OCI-LY1 (cell line): ENCODE data around the gene SHROOM1.

ENCODE experiments used
- H2AFZ ChIP-seq: fragments of 200-600 bp; sonication (generic), shearing (Covaris generic); 2 replicates; pipeline ENCODE4 v1.6.0; 2014; ENCODE audit warnings: antibody characterized with exemption, mild to moderate bottlenecking, low read length
- H3F3A ChIP-seq: fragments of 200-600 bp; sonication (generic), shearing (Covaris generic); 2 replicates; pipeline ENCODE4 v1.6.0; 2014; ENCODE audit warnings: mild to moderate bottlenecking, antibody characterized with exemption, low read length, moderate library complexity; ENCODE audit not compliant: insufficient read depth
- H3K27ac ChIP-seq: fragments of 200-600 bp; sonication (generic); 2 replicates; pipeline ENCODE4 v1.5.1; 2014; ENCODE audit warnings: low read length, mixed run types, mild to moderate bottlenecking, low read depth; ENCODE audit not compliant: poor library complexity, severe bottlenecking
- H3K27me3 ChIP-seq: fragments of 200-600 bp; sonication (generic); 2 replicates; pipeline ENCODE4 v1.6.0; 2014; ENCODE audit warnings: antibody characterized with exemption, mild to moderate bottlenecking, low read length, moderate library complexity; ENCODE audit not compliant: insufficient read depth
- H3K36me3 ChIP-seq: fragments of 200-600 bp; sonication (generic); 2 replicates; pipeline ENCODE4 v1.6.1; 2014; ENCODE audit warnings: mild to moderate bottlenecking, antibody characterized with exemption, low read length, moderate library complexity, mixed read lengths; ENCODE audit not compliant: insufficient read depth
- H3K4me1 ChIP-seq: fragments of 200-600 bp; sonication (generic); 2 replicates; pipeline ENCODE4 v1.5.1; 2014; ENCODE audit warnings: mild to moderate bottlenecking, low read length, moderate library complexity; ENCODE audit not compliant: insufficient read depth, severe bottlenecking
- H3K4me2 ChIP-seq: fragments of 200-600 bp; sonication (generic), shearing (Covaris generic); 2 replicates; pipeline ENCODE4 v1.6.1; 2014; ENCODE audit warnings: low read length
- H3K4me3 ChIP-seq: fragments of 200-600 bp; sonication (generic); 2 replicates; pipeline ENCODE4 v1.5.1; 2014; ENCODE audit warnings: low read length, low read depth, mild to moderate bottlenecking, mixed read lengths; ENCODE audit not compliant: poor library complexity, severe bottlenecking
- H3K79me2 ChIP-seq: fragments of 200-600 bp; shearing (Covaris generic); 2 replicates; pipeline ENCODE4 v1.6.1; 2016; ENCODE audit warnings: mixed run types, low read length, mixed read lengths; ENCODE audit not compliant: insufficient read depth
- H3K9ac ChIP-seq: fragments of 200-600 bp; sonication (generic), shearing (Covaris generic); 2 replicates; pipeline ENCODE4 v1.6.1; 2014; ENCODE audit warnings: mild to moderate bottlenecking, low read length, mixed read lengths
- H3K9me2 ChIP-seq: fragments of 200-600 bp; sonication (generic), shearing (Covaris generic); 2 replicates; pipeline ENCODE4 v1.6.1; 2014; ENCODE audit warnings: low read depth, mild to moderate bottlenecking, low read length, mixed read lengths
- H3K9me3 ChIP-seq: fragments of 200-600 bp; shearing (Covaris generic); 2 replicates; pipeline ENCODE4 v1.6.1; 2014; ENCODE audit warnings: low read length, mixed read lengths
- H4K20me1 ChIP-seq: fragments of 200-600 bp; sonication (generic), shearing (Covaris generic); 2 replicates; pipeline ENCODE4 v1.6.0; 2016; ENCODE audit warnings: mild to moderate bottlenecking, low read length; ENCODE audit not compliant: insufficient read depth
- EZH2 ChIP-seq: fragments of 200-600 bp; sonication (generic), shearing (Covaris generic); IDR thresholded peaks from 2 replicates; pipeline ENCODE4 v1.8.0; 2017; ENCODE audit warnings: borderline replicate concordance, mixed run types, mild to moderate bottlenecking, antibody characterized with exemption, low read length, moderate library complexity, mixed read lengths
- TF ChIP-seq, protein P1 (sequence below): fragments of 200-600 bp; sonication (generic), shearing (Covaris generic); IDR thresholded peaks from 2 replicates; pipeline ENCODE4 v1.5.1; 2017; ENCODE audit warnings: mild to moderate bottlenecking, antibody characterized with exemption, low read length, moderate library complexity, mixed read lengths

Gene SHROOM1

GRCh38 chr5:132840896-132841295 is 10.4 kb upstream of the SHROOM1 start:
- H2AFZ ChIP-seq = no peak overlapping the region
- no peaks in the 10 kb centered on the region for H3F3A ChIP-seq
- H3K4me1 ChIP-seq = no peaks in the 10 kb centered on the region

GRCh38 chr5:132840313-132840712 is 9.9 kb upstream of the SHROOM1 start:
- no peaks in the 10 kb centered on the region for H3K9me2 ChIP-seq
- no peak overlapping the region for H2AFZ ChIP-seq
- H3K4me3 ChIP-seq = no peak overlapping the region
- H3K4me2 ChIP-seq = no peak overlapping the region
- no peak overlapping the region for H3K9ac ChIP-seq
- no peaks in the 10 kb centered on the region for H3K27me3 ChIP-seq
- no peak overlapping the region for H3K27ac ChIP-seq
- TF ChIP-seq, protein P1, sequence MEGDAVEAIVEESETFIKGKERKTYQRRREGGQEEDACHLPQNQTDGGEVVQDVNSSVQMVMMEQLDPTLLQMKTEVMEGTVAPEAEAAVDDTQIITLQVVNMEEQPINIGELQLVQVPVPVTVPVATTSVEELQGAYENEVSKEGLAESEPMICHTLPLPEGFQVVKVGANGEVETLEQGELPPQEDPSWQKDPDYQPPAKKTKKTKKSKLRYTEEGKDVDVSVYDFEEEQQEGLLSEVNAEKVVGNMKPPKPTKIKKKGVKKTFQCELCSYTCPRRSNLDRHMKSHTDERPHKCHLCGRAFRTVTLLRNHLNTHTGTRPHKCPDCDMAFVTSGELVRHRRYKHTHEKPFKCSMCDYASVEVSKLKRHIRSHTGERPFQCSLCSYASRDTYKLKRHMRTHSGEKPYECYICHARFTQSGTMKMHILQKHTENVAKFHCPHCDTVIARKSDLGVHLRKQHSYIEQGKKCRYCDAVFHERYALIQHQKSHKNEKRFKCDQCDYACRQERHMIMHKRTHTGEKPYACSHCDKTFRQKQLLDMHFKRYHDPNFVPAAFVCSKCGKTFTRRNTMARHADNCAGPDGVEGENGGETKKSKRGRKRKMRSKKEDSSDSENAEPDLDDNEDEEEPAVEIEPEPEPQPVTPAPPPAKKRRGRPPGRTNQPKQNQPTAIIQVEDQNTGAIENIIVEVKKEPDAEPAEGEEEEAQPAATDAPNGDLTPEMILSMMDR = no peak
- H3K9me3 ChIP-seq = 0 out of 2 replicates have a peak, but pooled peaks cover 2% of the 10 kb centered on the region
- no peaks in the 10 kb centered on the region for H3K4me1 ChIP-seq
- no peaks in the 10 kb centered on the region for H3K79me2 ChIP-seq
- H3F3A ChIP-seq = no peaks in the 10 kb centered on the region
- no peaks in the 10 kb centered on the region for H4K20me1 ChIP-seq
- H3K36me3 ChIP-seq = no peaks in the 10 kb centered on the region

More at GRCh38 chr5:132840896-132841295, 10.4 kb upstream of the SHROOM1 start:
- Histone ChIP-seq H3K27me3 (no peaks in the 10 kb centered on the region), H3K27ac (no peak overlapping the region), H3K36me3 (no peaks in the 10 kb centered on the region), H4K20me1 (no peaks in the 10 kb centered on the region), H3K9me3 (0 out of 2 replicates have a peak, but pooled peaks cover 2% of the 10 kb centered on the region), H3K79me2 (no peaks in the 10 kb centered on the region), H3K4me3 (no peak overlapping the region), H3K9ac (no peak overlapping the region), H3K9me2 (no peaks in the 10 kb centered on the region), H3K4me2 (no peak overlapping the region)
- TF ChIP-seq EZH2 = no peak
- TF ChIP-seq, protein P1 = no peak

- Histone ChIP-seq H3K9me3 (0 out of 2 replicates have a peak, but pooled peaks cover 2% of the 10 kb centered on the region), H3K27me3 (no peaks in the 10 kb centered on the region), H4K20me1 (no peaks in the 10 kb centered on the region), H3K36me3 (no peaks in the 10 kb centered on the region), H3F3A (no peaks in the 10 kb centered on the region), H3K9ac (no peak overlapping the region), H2AFZ (no peak overlapping the region), H3K4me2 (no peak overlapping the region), H3K4me1 (no peaks in the 10 kb centered on the region), H3K79me2 (no peaks in the 10 kb centered on the region), H3K4me3 (no peak overlapping the region), H3K27ac (no peak overlapping the region), H3K9me2 (no peaks in the 10 kb centered on the region)
- TF ChIP-seq, protein P1 = no peak
- no peak for TF ChIP-seq EZH2
Observed at GRCh38 chr5:132839426-132840301, 9.2 kb upstream of the SHROOM1 start.
